Stimulated activated CD8-positive, alpha-beta memory T cell treated with anti-CD3 and anti-CD28 coated beads, Interleukin-4, amount 100 ng/mL, for 48 hours (primary cell): ENCODE data around the gene GPR84.

Experiments used
- DNase-seq: peaks from one replicate; pipeline ENCODE4 v3.0.0-alpha.2; 2020

Gene GPR84

DNA sequence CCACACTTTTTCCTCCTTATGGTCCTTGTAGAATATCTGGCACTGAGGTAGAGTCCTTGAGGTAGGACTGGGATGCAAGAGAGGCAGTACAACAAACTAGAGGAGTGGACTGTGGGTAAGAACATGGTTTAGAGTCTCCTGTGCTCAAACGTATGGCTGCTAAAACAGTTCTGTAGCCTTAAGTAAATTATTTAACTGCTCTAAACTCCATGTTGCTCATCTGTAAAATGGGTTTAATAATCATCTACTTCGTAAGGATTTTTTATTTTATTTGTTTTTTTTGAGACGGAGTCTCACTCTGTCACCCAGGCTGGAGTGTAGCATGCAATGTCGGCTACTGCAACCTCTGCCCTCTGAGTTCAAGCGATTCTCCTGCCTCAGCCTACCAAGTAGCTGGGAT lies 42.9 kb downstream of the GPR84 start:
- no peak for DNase-seq
